ENCODE results near the gene KLF2.

- TF ChIP-seq POLR2A (IDR thresholded peaks at IDR 0.05) = no peak
- TF ChIP-seq, protein P1, sequence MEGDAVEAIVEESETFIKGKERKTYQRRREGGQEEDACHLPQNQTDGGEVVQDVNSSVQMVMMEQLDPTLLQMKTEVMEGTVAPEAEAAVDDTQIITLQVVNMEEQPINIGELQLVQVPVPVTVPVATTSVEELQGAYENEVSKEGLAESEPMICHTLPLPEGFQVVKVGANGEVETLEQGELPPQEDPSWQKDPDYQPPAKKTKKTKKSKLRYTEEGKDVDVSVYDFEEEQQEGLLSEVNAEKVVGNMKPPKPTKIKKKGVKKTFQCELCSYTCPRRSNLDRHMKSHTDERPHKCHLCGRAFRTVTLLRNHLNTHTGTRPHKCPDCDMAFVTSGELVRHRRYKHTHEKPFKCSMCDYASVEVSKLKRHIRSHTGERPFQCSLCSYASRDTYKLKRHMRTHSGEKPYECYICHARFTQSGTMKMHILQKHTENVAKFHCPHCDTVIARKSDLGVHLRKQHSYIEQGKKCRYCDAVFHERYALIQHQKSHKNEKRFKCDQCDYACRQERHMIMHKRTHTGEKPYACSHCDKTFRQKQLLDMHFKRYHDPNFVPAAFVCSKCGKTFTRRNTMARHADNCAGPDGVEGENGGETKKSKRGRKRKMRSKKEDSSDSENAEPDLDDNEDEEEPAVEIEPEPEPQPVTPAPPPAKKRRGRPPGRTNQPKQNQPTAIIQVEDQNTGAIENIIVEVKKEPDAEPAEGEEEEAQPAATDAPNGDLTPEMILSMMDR (IDR thresholded peaks at IDR 0.05) = no peak
- no peak for TF ChIP-seq EP300 (IDR thresholded peaks at IDR 0.05)
Measured at GRCh38 chr19:16375157-16375935, 50.7 kb downstream of the KLF2 start.
